Measurements from ENCODE around the gene ATXN1. TPM values are rescaled to one million over a fixed set of nuclear protein-coding genes. Genes with fewer than 3 reads are reported as not detected.
"Not testable (repeated sequence)": the region's sequence is repeated elsewhere in the genome, so short reads cannot be mapped to it uniquely, and the experiment has no call there.

The ATXN1 gene
- total and polyA plus RNA-seq, 2 experiments from 2014 or later = 14.2 to 20.1 TPM

- Histone ChIP-seq H2AFZ (no peak overlapping the region), H3K27ac (no peak overlapping the region), H3K36me3 (ENCODE audit: low read depth) (no peaks in the 10 kb centered on the region), H3K79me2 (ENCODE audit: insufficient read depth) (no peaks in the 10 kb centered on the region), H3K27me3 (replicated peaks; ENCODE audit: insufficient read depth) (no peaks in the 10 kb centered on the region), H3K4me1 (ENCODE audit: insufficient read depth) (no peaks in the 10 kb centered on the region), H3K9me3 (ENCODE audit: low read depth) (no peaks in the 10 kb centered on the region), H4K20me1 (ENCODE audit: insufficient read depth) (no peaks in the 10 kb centered on the region), H3K9me2 (ENCODE audit: insufficient read depth) (no peaks in the 10 kb centered on the region), H3K4me2 (ENCODE audit: unreplicated experiment) (no peak overlapping the region), H3K9ac (no peak overlapping the region), H3F3A (ENCODE audit: insufficient read depth) (no peaks in the 10 kb centered on the region), H3K4me3 (no peak overlapping the region)
- TF ChIP-seq EZH2phosphoT487 (IDR thresholded peaks at IDR 0.05; ENCODE audit: insufficient read depth, low read depth) (no peak), EZH2 (IDR thresholded peaks at IDR 0.05; ENCODE audit: insufficient read depth, poor library complexity, severe bottlenecking) (no peak)
- DNase-seq = no peak
- 93 to 94% methylated on average over 23 of the region's 23 CpGs for WGBS, 2 experiments (ENCODE audit: low coverage in 1 of 2, low lambda C conversion rate in 2 of 2, missing lambda C conversion rate in 2 of 2)
- in situ Hi-C loops (cut with MboI) = no loop called here
These were observed 493.6 kb downstream of the ATXN1 start for GRCh38 chr6:16267428-16268263.

DNA sequence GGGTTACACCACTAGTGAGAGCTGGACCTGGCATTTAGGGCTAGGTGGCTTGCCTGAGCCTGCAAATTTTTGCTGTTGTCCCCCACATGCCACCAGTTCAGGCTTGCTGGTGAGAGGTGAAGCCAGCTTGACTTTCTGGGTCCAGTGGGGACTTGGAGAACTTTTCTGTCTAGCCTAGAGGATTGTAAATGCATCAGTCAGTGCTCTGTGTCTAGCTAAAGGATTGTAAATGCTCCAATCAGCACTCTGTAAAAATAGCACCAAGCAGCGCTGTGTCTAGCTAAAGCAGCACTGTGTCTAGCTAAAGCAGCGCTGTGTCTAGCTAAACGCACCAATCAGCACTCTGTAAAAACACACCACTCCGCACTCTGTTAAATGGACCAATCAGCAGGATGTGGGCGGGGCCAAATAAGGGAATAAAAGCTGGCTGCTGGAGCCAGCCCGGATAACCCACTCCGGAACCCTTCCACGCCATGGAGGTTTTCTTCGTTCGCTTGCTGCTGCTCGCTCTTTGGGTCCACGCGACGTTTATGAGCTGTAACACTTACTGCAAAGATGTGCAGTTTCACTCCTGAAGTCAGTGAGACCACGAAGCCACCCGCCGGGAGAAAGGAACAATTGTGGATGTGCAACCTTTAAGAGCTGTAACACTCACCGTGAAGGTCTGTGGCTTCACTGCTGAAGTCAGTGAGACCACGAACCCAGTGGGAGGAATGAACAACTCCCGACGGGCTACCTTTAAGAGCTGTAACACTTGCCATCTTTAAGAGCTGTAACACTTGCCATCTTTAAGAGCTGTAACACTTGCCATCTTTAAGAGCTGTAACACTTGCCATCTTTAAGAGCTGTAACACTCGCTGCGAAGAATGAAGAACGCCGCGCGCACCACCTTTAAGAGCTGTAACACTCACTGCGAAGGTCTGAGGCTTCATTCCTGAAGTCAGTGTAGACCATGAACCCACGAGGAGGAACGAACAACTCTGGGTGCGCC lies 495.6 kb downstream of the ATXN1 start:
- in situ Hi-C loops (cut with MboI) = no loop called here
- Histone ChIP-seq H3K9me2 (ENCODE audit: insufficient read depth) (no peaks in the 10 kb centered on the region), H3K4me1 (ENCODE audit: insufficient read depth) (no peaks in the 10 kb centered on the region), H3K9me3 (ENCODE audit: low read depth) (no peaks in the 10 kb centered on the region), H3K9ac (no peak overlapping the region), H4K20me1 (ENCODE audit: insufficient read depth) (no peaks in the 10 kb centered on the region), H3K4me2 (ENCODE audit: unreplicated experiment) (no peak overlapping the region), H3F3A (ENCODE audit: insufficient read depth) (no peaks in the 10 kb centered on the region), H3K27me3 (replicated peaks; ENCODE audit: insufficient read depth) (no peaks in the 10 kb centered on the region), H3K79me2 (ENCODE audit: insufficient read depth) (no peaks in the 10 kb centered on the region), H3K27ac (no peak overlapping the region), H3K36me3 (ENCODE audit: low read depth) (no peaks in the 10 kb centered on the region), H3K4me3 (no peak overlapping the region), H2AFZ (no peak overlapping the region)
- DNase-seq = no peak
- 94 to 95% methylated on average over 31 of the region's 31 CpGs for WGBS, 2 experiments (ENCODE audit: low coverage in 1 of 2, low lambda C conversion rate in 2 of 2, missing lambda C conversion rate in 2 of 2)
- no peak for TF ChIP-seq EZH2 (IDR thresholded peaks at IDR 0.05; ENCODE audit: insufficient read depth, poor library complexity, severe bottlenecking)

DNA sequence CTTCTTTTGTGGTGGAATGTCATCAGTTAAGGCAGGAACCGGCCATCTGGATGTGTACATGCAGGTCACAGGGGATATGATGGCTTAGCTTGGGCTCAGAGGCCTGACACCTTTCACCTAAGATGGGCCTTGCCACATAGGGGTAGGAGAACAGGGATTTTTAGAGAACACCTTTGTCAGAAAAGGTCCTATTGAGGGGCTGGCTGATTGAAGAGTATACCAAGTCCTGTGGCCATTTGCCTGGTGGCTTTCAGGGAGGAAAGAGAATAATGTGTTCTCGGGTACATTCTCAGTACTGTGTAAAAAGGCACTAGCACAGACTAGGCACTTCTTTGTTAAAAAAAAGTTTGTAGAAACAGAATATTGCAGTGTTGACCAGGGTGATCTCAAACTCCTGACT lies 496.5 kb downstream of the ATXN1 start:
- TF ChIP-seq EZH2phosphoT487 (IDR thresholded peaks at IDR 0.05; ENCODE audit: insufficient read depth, low read depth) (no peak), EZH2 (IDR thresholded peaks at IDR 0.05; ENCODE audit: insufficient read depth, poor library complexity, severe bottlenecking) (no peak)
- Histone ChIP-seq H3K4me1 (ENCODE audit: insufficient read depth) (no peaks in the 10 kb centered on the region), H3K27me3 (replicated peaks; ENCODE audit: insufficient read depth) (no peaks in the 10 kb centered on the region), H3F3A (ENCODE audit: insufficient read depth) (no peaks in the 10 kb centered on the region), H3K79me2 (ENCODE audit: insufficient read depth) (no peaks in the 10 kb centered on the region), H3K4me2 (ENCODE audit: unreplicated experiment) (no peak overlapping the region), H3K9me3 (ENCODE audit: low read depth) (no peaks in the 10 kb centered on the region), H3K4me3 (no peak overlapping the region), H3K9me2 (ENCODE audit: insufficient read depth) (no peaks in the 10 kb centered on the region), H4K20me1 (ENCODE audit: insufficient read depth) (no peaks in the 10 kb centered on the region), H3K36me3 (ENCODE audit: low read depth) (no peaks in the 10 kb centered on the region), H3K9ac (no peak overlapping the region), H3K27ac (no peak overlapping the region), H2AFZ (no peak overlapping the region)
- WGBS, 2 experiments (ENCODE audit: low coverage in 1 of 2, low lambda C conversion rate in 2 of 2, missing lambda C conversion rate in 2 of 2) = 87 to 100% methylated on average over 2 of the region's 2 CpGs
- DNase-seq = no peak
- in situ Hi-C loops (cut with MboI) = no loop called here

DNA sequence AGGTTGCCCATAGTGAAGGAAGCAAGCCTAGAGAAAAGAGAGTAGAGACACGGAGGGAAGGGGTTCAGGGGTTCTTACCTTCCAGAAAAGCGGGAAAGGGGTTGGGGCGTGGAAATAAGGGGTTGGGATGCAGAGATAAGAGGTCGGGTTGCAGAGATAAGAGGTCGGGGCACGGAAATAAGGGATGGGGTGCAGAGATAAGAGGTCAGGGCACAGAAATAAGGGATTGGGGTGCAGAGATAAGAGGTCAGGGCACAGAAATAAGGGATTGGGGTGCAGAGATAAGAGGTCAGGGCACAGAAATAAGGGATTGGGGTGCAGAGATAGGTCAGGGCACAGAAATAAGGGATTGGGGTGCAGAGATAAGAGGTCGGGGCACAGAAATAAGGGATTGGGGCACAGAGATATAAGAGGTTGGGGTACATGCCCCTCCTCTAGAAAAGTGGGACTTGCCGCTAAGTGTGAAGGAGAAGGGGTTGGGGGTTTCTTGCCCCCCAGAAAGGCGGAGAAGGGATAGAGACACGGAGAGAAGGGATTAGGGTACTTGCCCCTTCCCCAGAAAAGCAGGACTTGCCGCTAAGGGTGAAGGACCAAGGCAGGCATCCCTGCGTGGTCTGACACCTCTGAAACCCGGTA lies 497.7 kb downstream of the ATXN1 start:
- DNase-seq; H3K9me2 ChIP-seq (ENCODE audit: insufficient read depth); H3K4me2 ChIP-seq (ENCODE audit: unreplicated experiment); in situ Hi-C loops (cut with MboI); H3K4me3 ChIP-seq; H3K27ac ChIP-seq; H3K4me1 ChIP-seq (ENCODE audit: insufficient read depth); H3K27me3 ChIP-seq (replicated peaks; ENCODE audit: insufficient read depth); H3K9me3 ChIP-seq (ENCODE audit: low read depth); H2AFZ ChIP-seq; H3K36me3 ChIP-seq (ENCODE audit: low read depth); H3F3A ChIP-seq (ENCODE audit: insufficient read depth); H4K20me1 ChIP-seq (ENCODE audit: insufficient read depth); H3K79me2 ChIP-seq (ENCODE audit: insufficient read depth); H3K9ac ChIP-seq: not testable (repeated sequence)
- WGBS, 2 experiments (ENCODE audit: low coverage in 1 of 2, low lambda C conversion rate in 2 of 2, missing lambda C conversion rate in 2 of 2) = 81% methylated on average over 7 to 13 of the region's 13 CpGs

- H3K4me3 ChIP-seq; H3K9me2 ChIP-seq (ENCODE audit: insufficient read depth); H3K9ac ChIP-seq; H3K27ac ChIP-seq; H3K4me2 ChIP-seq (ENCODE audit: unreplicated experiment); H4K20me1 ChIP-seq (ENCODE audit: insufficient read depth); H3K27me3 ChIP-seq (replicated peaks; ENCODE audit: insufficient read depth); H3K4me1 ChIP-seq (ENCODE audit: insufficient read depth); in situ Hi-C loops (cut with MboI); H3F3A ChIP-seq (ENCODE audit: insufficient read depth); H2AFZ ChIP-seq; H3K36me3 ChIP-seq (ENCODE audit: low read depth); H3K9me3 ChIP-seq (ENCODE audit: low read depth); DNase-seq; H3K79me2 ChIP-seq (ENCODE audit: insufficient read depth): not testable (repeated sequence)
- 78 to 81% methylated on average over 11 to 12 of the region's 12 CpGs for WGBS, 2 experiments (ENCODE audit: low coverage in 1 of 2, low lambda C conversion rate in 2 of 2, missing lambda C conversion rate in 2 of 2)
These were observed 498.5 kb downstream of the ATXN1 start for GRCh38 chr6:16262773-16263172.

DNA sequence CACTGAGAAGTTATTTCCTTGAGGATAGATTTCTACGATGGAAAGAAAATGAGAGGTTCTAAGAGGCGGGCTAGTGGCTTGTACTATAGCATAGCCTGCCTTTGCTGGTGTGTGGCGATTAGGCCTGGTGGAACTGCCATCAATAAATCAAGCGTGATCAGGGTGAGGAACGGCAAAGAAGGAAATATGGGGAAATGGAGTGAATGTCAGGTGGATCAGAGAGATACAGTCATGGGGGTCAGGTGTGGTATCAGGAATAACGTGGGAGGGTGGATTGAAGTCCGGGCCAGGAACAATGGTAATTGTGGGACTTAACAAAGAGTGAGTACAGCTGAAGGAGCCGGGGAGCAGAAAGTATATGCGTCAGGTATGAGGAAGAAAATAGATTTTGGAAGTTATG lies 500.7 kb downstream of the ATXN1 start:
- H3K27me3 ChIP-seq (replicated peaks; ENCODE audit: insufficient read depth); H3K27ac ChIP-seq; H3K9me2 ChIP-seq (ENCODE audit: insufficient read depth); H3K4me3 ChIP-seq; H2AFZ ChIP-seq; H3K9ac ChIP-seq; H3F3A ChIP-seq (ENCODE audit: insufficient read depth); H3K36me3 ChIP-seq (ENCODE audit: low read depth); H3K4me2 ChIP-seq (ENCODE audit: unreplicated experiment); H3K9me3 ChIP-seq (ENCODE audit: low read depth); H3K4me1 ChIP-seq (ENCODE audit: insufficient read depth); H3K79me2 ChIP-seq (ENCODE audit: insufficient read depth); H4K20me1 ChIP-seq (ENCODE audit: insufficient read depth); in situ Hi-C loops (cut with MboI); DNase-seq: not testable (repeated sequence)
- WGBS, 2 experiments (ENCODE audit: low coverage in 1 of 2, low lambda C conversion rate in 2 of 2, missing lambda C conversion rate in 2 of 2) = 89 to 92% methylated on average over 7 to 9 of the region's 9 CpGs

Data from GM23248 (cell line).